GM12878 (cell line): ENCODE data around the gene FBXO8. TPM values are rescaled to one million over a fixed set of nuclear protein-coding genes. Genes with fewer than 3 reads are reported as not detected.

Source experiments
- polyA plus RNA-seq, 11 experiments: library from polyadenylated mRNA; depleted of rRNA in 4 of 11; unstranded in 6 of 11; stranded (reverse) in 5 of 11; fragments of >200 nt; fragmentation: Nextera tagmentation in 4 of 11; fragmentation: Illumina TruSeq in 1 of 11; extraction: Ambion mirVana in 4 of 11; extraction: Trizol in 1 of 11; gene quantifications; 1 replicate in 1 of 11; 2 replicates in 10 of 11; pipeline versions ENCODE4 v1.2.1 to v1.2.3, GENCODE V29; 2011 to 2016; ENCODE audit warnings: inconsistent platforms in 2 of 11, missing spikeins in 2 of 11, low read depth in 1 of 11
- total RNA-seq, 4 experiments: library from RNA; depleted of rRNA in 3 of 4; stranded (reverse); fragments of >200 nt in 3 of 4; fragmentation: Illumina TruSeq in 1 of 4; extraction: Trizol in 1 of 4; gene quantifications; 2 replicates each; pipeline versions ENCODE4 v1.2.1 to v1.2.3, GENCODE V29; 2013 to 2021

The FBXO8 gene
- total and polyA plus RNA-seq, 10 of the 15 experiments (the other 5 are each of a cell fraction or from before 2014, with no cell fraction given), result 11.3 to 38.1 (median 16.8) TPM

Other genes starting within 250 kb of the FBXO8 start
- 12.5 and 14.6 TPM in 2 replicates for gene CEP44, start 244 bp upstream of the FBXO8 start, total RNA-seq (2014; rRNA removed)
- gene CEP44, start 244 bp upstream of the FBXO8 start, total RNA-seq (2014; rRNA removed; fragmentation: Illumina TruSeq; extraction: Trizol), result 16.7 and 17.4 TPM in 2 replicates
- gene CEP44, start 244 bp upstream of the FBXO8 start, total RNA-seq (2021), result 13.3 and 16.6 TPM in 2 replicates
- gene CEP44, start 244 bp upstream of the FBXO8 start, polyA plus RNA-seq (2011; rRNA removed), result 19.8 and 33.0 TPM in 2 replicates
- gene CEP44, start 244 bp upstream of the FBXO8 start, polyA plus RNA-seq (2014; fragmentation: Illumina TruSeq; extraction: Trizol), result 11.4 and 13.1 TPM in 2 replicates
- gene CEP44, start 244 bp upstream of the FBXO8 start, polyA plus RNA-seq (2014; fragmentation: Nextera tagmentation; extraction: Ambion mirVana), result 10 to 100 TPM in 1 of 2 experiments, 1 to 10 TPM in 1; 7.6 to 15.0 TPM
- 9.1 and 10.5 TPM in 2 replicates for gene CEP44, start 244 bp upstream of the FBXO8 start, polyA plus RNA-seq (2014; rRNA removed)
- gene CEP44, start 244 bp upstream of the FBXO8 start, polyA plus RNA-seq (2016; fragmentation: Nextera tagmentation; extraction: Ambion mirVana), result 10 to 100 TPM; 16.4 to 17.0 TPM
- gene HPGD, start 238.8 kb upstream of the FBXO8 start, total RNA-seq (2014; rRNA removed), result not detected in 2 replicates
- gene HPGD, start 238.8 kb upstream of the FBXO8 start, total RNA-seq (2014; rRNA removed; fragmentation: Illumina TruSeq; extraction: Trizol), result not detected in 2 replicates
- gene HPGD, start 238.8 kb upstream of the FBXO8 start, total RNA-seq (2021), result 0.08 and 0.41 TPM in 2 replicates
- 0.07 TPM in 1 of 2 replicates, not detected in the other for gene HPGD, start 238.8 kb upstream of the FBXO8 start, polyA plus RNA-seq (2011; rRNA removed)
- 0.24 TPM in 1 of 2 replicates, not detected in the other for gene HPGD, start 238.8 kb upstream of the FBXO8 start, polyA plus RNA-seq (2014; fragmentation: Illumina TruSeq; extraction: Trizol)
- gene HPGD, start 238.8 kb upstream of the FBXO8 start, polyA plus RNA-seq (2014; fragmentation: Nextera tagmentation; extraction: Ambion mirVana), result not detected
- not detected in 2 replicates for gene HPGD, start 238.8 kb upstream of the FBXO8 start, polyA plus RNA-seq (2014; rRNA removed)
- not detected for gene HPGD, start 238.8 kb upstream of the FBXO8 start, polyA plus RNA-seq (2016; fragmentation: Nextera tagmentation; extraction: Ambion mirVana)